HUES64 (cell line): Measurements from ENCODE around the gene SVOPL.
"Not testable (repeated sequence)": the region's sequence is repeated elsewhere in the genome, so short reads cannot be mapped to it uniquely, and the experiment has no call there.

Experiments
- H3K27ac ChIP-seq: 2 replicates; pipeline ENCODE4 v1.7.0; 2013; ENCODE audit warnings: low read depth, low read length, inconsistent platforms
- H3K27me3 ChIP-seq: 2 replicates; pipeline ENCODE4 v1.6.1; 2013; ENCODE audit warnings: mild to moderate bottlenecking, low read length; ENCODE audit not compliant: insufficient read depth
- H3K36me3 ChIP-seq: 2 replicates; pipeline ENCODE4 v1.6.1; 2013; ENCODE audit warnings: mild to moderate bottlenecking, low read length; ENCODE audit not compliant: insufficient read depth
- H3K4me1 ChIP-seq: 2 replicates; pipeline ENCODE4 v1.6.1; 2013; ENCODE audit warnings: mild to moderate bottlenecking, low read length, moderate library complexity; ENCODE audit not compliant: insufficient read depth
- H3K4me3 ChIP-seq: 2 replicates; pipeline ENCODE4 v1.5.1; 2013; ENCODE audit warnings: mild to moderate bottlenecking, low read length, moderate library complexity
- H3K9ac ChIP-seq: 2 replicates; pipeline ENCODE4 v1.6.1; 2013; ENCODE audit warnings: mild to moderate bottlenecking, low read depth, low read length
- H3K9me3 ChIP-seq: 2 replicates; pipeline ENCODE4 v1.6.1; 2013; ENCODE audit warnings: low read depth, low read length; ENCODE audit not compliant: insufficient read depth
- WGBS: fragments of 150-250, 120-280 bp; methylation state at CpG from one replicate; pipeline ENCODE4 v1.1.7; 2013; ENCODE audit warnings: missing lambda C conversion rate; 5-methylcytosine and 5-hydroxymethylcytosine counted together

SVOPL gene

DNA sequence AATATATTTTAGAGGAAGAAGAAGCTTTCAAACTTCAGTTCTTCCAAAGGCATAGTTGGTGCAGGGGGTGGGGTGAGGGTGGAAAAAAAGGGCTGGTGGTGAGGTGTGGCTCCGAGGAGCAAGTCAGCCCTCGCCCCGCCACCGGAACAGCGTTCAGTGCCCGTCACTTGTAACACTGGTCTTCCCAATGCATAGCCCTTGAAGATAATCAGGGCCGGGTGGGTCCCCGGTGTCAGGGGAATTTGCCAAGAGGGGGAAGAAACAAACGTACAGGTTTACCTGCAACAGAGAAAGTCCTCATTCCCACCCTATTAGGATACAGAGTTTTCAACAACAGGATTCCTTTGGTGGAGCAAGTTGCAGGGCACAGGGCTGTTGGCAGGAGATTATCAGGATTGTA lies 1.5 kb downstream of the SVOPL start:
- no peak overlapping the region for H3K4me3 ChIP-seq
- H3K9ac ChIP-seq: no peak overlapping the region
- H3K4me1 ChIP-seq: no peaks in the 10 kb centered on the region
- H3K36me3 ChIP-seq: no peaks in the 10 kb centered on the region
- no peak overlapping the region for H3K27ac ChIP-seq
- no peaks in the 10 kb centered on the region for H3K27me3 ChIP-seq
- 92% methylated on average over 9 of the region's 9 CpGs for WGBS
- H3K9me3 ChIP-seq: no peaks in the 10 kb centered on the region

DNA sequence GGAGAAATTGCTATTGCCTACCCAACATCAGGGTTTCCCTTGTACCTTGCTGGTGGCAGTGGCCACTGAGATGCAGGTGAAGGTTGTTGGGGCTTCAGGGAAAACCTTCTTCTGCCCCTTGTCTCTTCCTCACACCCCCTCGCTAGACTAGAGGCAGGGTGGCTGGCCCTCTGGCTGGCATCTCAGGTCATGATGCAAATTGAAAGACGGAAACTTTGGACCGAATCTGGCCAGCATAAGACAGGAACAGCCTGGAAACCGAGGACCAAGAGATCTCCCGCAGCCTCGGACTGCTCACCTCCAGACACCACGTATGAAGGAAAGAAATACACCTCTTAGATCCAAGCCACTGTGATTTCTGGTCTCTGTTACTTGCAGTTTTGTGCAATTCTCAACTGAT lies 2.9 kb downstream of the SVOPL start:
- H3K4me3 ChIP-seq: no peak overlapping the region
- no peaks in the 10 kb centered on the region for H3K9me3 ChIP-seq
- no peak overlapping the region for H3K9ac ChIP-seq
- no peaks in the 10 kb centered on the region for H3K27me3 ChIP-seq
- no peak overlapping the region for H3K27ac ChIP-seq
- 92% methylated on average over 7 of the region's 7 CpGs for WGBS
- H3K36me3 ChIP-seq: no peaks in the 10 kb centered on the region
- H3K4me1 ChIP-seq: no peaks in the 10 kb centered on the region

DNA sequence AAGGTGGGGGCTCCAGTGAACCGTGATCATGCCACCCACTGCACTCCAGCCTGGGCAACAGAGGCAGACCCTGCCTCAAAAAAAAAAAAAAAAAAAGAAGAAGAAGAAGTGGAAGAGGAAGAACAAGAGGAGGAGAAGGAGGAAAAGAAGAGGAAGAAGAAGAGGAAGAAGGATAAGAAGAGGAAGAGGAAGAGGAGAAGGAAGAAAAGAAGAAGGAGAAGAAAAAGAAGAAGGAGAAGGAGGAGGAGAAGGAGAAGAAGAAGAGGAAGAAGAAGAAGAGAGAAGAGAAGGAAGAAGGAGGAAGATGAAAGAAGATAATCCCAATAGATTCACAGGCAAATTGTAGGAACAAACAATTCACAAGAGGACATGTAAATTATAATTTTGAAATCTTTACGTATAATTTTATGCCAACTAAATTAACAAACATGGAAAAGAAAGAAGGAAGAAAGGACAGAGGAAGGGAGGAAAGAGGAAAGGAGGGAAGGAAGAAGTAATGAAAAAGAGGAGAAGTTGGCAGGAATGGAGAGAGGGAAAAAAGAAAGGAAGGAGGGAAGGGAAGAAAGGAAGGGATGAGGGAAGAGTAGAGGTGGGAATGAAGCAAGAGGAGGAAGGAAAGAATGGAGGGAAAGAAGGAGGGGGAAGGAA lies 3.5 kb downstream of the SVOPL start:
- H3K27ac ChIP-seq: no peak overlapping the region
- H3K36me3 ChIP-seq: no peaks in the 10 kb centered on the region
- H3K9me3 ChIP-seq: no peaks in the 10 kb centered on the region
- no peaks in the 10 kb centered on the region for H3K27me3 ChIP-seq
- WGBS: 92% methylated on average over 1 of the region's 2 CpGs
- H3K4me1 ChIP-seq: no peaks in the 10 kb centered on the region
- no peak overlapping the region for H3K9ac ChIP-seq
- no peak overlapping the region for H3K4me3 ChIP-seq

DNA sequence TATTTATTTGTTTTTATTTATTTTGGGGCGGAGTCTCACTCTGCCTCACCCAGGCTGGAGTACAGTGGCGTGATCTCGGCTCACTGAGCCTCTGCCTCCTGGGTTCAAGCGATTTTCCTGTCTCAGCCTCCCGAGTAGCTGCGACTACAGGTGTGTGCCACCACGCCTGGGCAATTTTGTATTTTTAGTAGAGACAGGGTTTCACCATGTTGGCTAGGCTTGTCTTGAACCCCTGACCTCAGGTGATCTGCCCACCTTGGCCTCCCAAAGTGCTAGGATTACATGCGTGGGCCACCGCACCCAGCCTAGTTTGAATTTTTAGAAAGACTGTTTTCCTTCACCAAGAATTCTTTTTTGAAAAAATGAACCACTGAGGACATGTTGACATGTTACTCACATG lies 5.4 kb downstream of the SVOPL start:
- not testable (repeated sequence) for H3K9ac ChIP-seq, H3K4me1 ChIP-seq, H3K4me3 ChIP-seq, H3K27me3 ChIP-seq, H3K27ac ChIP-seq, H3K9me3 ChIP-seq, H3K36me3 ChIP-seq
- 96% methylated on average over 9 of the region's 9 CpGs for WGBS

DNA sequence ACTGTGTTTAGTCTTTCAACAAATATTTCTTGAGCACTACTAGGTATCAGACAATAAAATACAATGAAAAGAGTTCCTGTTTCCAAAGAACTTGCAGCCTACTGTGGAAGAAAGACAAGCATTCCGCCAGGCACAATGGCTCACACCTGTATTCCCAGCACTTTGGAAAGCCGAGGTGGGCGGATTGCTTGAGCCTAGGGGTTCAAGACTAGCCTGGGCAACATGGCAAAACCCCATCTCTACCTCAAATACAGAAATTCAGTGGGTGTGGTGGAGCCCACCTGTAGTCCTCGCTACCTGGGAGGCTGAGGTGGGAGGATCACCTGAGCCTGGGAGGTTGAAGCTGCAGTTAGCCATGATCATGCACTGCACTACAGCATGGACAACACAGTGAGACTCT lies 6.1 kb downstream of the SVOPL start:
- Histone ChIP-seq H3K27me3 (no peaks in the 10 kb centered on the region), H3K9ac (no peak overlapping the region), H3K4me1 (no peaks in the 10 kb centered on the region), H3K36me3 (no peaks in the 10 kb centered on the region), H3K9me3 (no peaks in the 10 kb centered on the region), H3K27ac (no peak overlapping the region), H3K4me3 (no peak overlapping the region)
- WGBS: 95% methylated on average over 4 of the region's 4 CpGs

DNA sequence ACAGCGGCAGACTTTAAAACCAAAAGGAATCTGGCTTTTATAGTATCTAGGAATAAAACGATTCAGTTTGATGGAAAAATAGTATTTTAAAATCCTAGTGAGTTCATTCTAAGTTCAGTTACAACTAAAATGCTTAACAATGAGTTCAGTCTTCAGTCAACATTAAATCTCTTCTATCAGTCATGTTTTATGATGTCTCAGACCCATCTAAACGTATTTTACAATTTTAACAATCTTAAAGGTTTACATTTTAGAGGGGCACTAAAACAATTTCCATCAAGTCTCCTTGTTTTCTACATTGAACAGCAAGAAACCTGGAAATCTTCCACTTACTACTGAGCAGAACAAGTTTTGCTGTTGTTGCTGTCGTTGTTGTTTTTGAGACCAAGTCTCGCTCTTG lies 10.0 kb downstream of the SVOPL start:
- no peak overlapping the region for H3K9ac ChIP-seq
- H3K4me3 ChIP-seq: no peak overlapping the region
- H3K4me1 ChIP-seq: no peaks in the 10 kb centered on the region
- 93% methylated on average over 5 of the region's 5 CpGs for WGBS
- no peak overlapping the region for H3K27ac ChIP-seq
- no peaks in the 10 kb centered on the region for H3K27me3 ChIP-seq
- no peaks in the 10 kb centered on the region for H3K36me3 ChIP-seq
- no peaks in the 10 kb centered on the region for H3K9me3 ChIP-seq

DNA sequence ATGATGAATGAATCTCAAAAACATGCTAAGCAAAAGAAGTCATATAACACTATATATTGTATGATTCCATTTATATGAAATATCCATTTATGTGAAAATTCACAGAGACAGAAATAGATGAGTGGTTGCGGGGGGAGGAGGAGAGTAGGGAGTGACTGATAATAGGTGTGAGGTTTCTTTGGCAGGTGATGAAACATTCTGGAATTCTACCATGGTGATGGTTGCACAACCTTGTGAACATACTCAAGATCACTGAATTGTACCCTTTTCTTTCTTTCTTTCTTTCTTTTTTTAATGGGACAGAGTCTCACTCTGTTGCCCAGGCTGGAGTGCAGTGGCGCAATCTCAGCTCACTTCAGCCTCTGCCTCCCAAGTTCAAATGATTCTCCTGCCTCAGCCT lies 10.7 kb downstream of the SVOPL start:
- no peak overlapping the region for H3K27ac ChIP-seq
- H3K27me3 ChIP-seq: no peaks in the 10 kb centered on the region
- no peaks in the 10 kb centered on the region for H3K4me1 ChIP-seq
- no peaks in the 10 kb centered on the region for H3K36me3 ChIP-seq
- H3K9me3 ChIP-seq: no peaks in the 10 kb centered on the region
- H3K9ac ChIP-seq: no peak overlapping the region
- H3K4me3 ChIP-seq: no peak overlapping the region
- 97% methylated on average over 2 of the region's 2 CpGs for WGBS

DNA sequence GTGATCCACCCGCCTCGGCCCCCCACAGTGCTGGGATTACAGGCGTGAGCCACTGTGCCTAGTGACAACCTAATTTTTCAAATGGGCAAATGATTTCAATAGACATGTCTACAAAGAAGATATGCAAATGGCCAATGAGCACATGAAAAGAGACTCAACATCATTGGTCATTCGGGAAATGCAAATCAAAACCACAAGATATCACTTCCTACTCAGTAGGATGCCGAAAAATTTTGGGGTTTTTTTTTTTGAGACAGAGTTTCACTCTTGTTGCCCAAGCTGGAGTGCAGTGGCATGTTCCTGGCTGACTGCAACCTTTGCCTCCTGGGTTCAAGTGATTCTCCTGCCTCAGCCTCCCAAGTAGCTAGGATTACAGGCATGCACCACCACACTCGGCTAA lies 13.1 kb downstream of the SVOPL start:
- not testable (repeated sequence) for H3K4me1 ChIP-seq, H3K9me3 ChIP-seq, H3K9ac ChIP-seq, H3K27me3 ChIP-seq, H3K27ac ChIP-seq, H3K4me3 ChIP-seq, H3K36me3 ChIP-seq
- 93% methylated on average over 6 of the region's 6 CpGs for WGBS

DNA sequence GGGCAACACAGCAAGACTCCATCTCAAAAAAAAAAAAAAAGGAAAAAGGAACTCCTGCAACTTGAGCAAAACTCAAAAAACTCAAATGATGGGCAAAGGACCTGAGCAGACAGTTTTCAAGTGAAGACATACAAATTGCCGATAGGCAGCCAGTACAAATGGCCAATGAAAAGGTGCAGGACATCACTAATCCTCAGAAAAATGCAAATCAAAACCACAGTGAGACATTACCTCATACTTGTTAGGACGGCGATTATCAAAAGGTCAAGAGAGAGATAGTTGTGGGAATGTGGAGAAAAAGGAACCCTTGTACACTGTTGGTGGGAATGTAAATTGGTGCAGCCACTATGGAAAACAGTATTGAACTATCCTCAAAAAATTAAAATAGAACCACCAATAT lies 16.8 kb downstream of the SVOPL start:
- 88% methylated on average over 1 of the region's 3 CpGs for WGBS
- Histone ChIP-seq H3K4me1 (no peaks in the 10 kb centered on the region), H3K9me3 (no peaks in the 10 kb centered on the region), H3K4me3 (no peak overlapping the region), H3K27ac (no peak overlapping the region), H3K27me3 (no peaks in the 10 kb centered on the region), H3K36me3 (no peaks in the 10 kb centered on the region), H3K9ac (no peak overlapping the region)

DNA sequence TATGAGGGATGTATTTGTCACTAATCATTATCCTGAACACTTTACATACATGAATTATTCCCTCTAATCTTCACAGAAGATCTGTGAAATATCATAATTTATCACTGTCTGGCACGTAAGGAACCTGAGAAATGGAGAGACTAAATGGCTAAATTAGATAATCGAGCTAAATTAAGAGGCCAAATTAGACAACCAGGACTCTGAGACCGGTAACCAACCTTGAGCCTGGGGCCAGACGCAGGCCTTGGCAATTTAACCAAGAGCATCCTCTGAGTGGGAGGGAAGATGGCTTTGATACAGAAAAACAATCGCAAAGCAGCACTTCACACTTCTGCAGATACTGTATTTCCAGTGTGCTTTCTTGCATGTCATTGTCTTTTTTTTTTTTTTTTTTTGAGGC lies 21.4 kb downstream of the SVOPL start:
- Histone ChIP-seq H3K4me3 (no peak overlapping the region), H3K27me3 (no peaks in the 10 kb centered on the region), H3K9ac (no peak overlapping the region), H3K4me1 (no peaks in the 10 kb centered on the region), H3K36me3 (no peaks in the 10 kb centered on the region), H3K27ac (no peak overlapping the region), H3K9me3 (no peaks in the 10 kb centered on the region)
- 78% methylated on average over 5 of the region's 5 CpGs for WGBS

DNA sequence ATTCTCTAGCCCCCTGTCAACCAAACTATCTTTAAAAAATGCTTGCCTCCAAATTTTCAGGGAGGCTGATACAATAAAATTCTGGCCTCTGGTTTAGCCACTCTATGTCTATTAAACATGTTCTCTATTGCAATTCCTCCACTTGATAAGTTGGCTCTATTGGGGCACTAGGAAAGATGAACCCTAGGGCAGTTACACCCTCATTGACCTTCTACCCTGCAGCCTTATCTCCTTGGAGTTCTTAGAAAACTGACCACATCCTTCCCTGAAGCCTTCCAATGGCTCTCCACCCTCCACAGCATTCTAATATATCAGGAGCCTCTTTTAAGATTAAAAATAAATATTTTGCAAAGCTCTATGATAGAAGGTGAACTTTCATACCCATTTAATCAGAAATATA lies 30.6 kb downstream of the SVOPL start:
- Histone ChIP-seq H3K27ac (no peak overlapping the region), H3K9ac (no peak overlapping the region), H3K4me3 (no peak overlapping the region), H3K4me1 (peaks cover 27% of the 10 kb centered on the region), H3K36me3 (no peaks in the 10 kb centered on the region), H3K27me3 (no peaks in the 10 kb centered on the region), H3K9me3 (no peaks in the 10 kb centered on the region)

DNA sequence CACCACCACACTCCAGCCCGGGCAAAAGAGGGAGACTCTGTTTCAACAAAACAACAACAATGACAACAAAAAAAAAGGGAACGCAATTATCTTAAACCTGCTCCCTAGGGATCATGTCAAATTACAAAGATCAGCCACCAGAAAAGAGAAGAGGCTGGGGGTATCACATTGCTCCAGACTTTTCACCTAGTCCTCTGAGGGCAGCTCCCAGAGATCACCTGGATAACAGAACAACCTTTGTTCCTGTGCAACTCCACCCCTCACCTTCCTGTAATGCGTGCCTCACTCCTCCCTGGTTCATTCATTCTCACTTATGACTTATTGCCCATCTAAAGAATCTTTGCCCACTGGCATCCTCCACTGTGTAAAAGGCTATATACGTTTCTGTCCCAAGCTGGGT lies 31.8 kb downstream of the SVOPL start:
- Histone ChIP-seq H3K27ac (no peak overlapping the region), H3K27me3 (no peaks in the 10 kb centered on the region), H3K4me3 (no peak overlapping the region), H3K4me1 (peaks cover 33% of the 10 kb centered on the region), H3K9me3 (no peaks in the 10 kb centered on the region), H3K36me3 (no peaks in the 10 kb centered on the region), H3K9ac (no peak overlapping the region)
- WGBS: 85% methylated on average over 4 of the region's 4 CpGs
